ENCODE data around the gene DSCAM.

Gene DSCAM

DNA sequence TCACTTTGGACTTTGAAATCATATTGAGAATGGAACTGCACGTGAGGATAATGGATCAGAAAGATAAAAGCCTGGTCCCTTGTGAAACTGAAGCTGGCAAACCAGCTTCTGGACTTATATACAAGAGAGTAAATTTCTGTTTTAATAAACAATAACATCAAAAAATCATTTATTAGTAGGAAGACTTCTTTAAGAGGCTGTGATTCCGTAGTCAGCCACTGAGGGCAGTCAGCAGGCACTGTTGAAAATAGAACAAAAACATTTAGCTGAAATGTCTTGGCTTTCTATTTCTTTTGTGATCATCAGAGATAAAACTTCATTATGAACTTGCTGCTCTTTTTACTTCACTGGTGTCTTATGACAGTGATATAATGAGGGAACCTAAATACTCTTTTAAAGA is 490.3 kb downstream of the DSCAM start:
- H3K79me1 ChIP-seq (ENCODE audit: low read length), result no peaks in the 10 kb centered on the region
- no peak overlapping the region for H3K56ac ChIP-seq (ENCODE audit: low read length)
- no peak overlapping the region for H2BK15ac ChIP-seq (replicated peaks; ENCODE audit: low read depth)
- no peak overlapping the region for H2BK5ac ChIP-seq (ENCODE audit: low read length)
- no peak overlapping the region for H3K4ac ChIP-seq (ENCODE audit: low read depth, low read length)
- WGBS (ENCODE audit: extremely low coverage, insufficient coverage, low lambda C conversion rate), result no CpG with 5 or more reads among the region's 2 CpGs
- no peak overlapping the region for H2AK5ac ChIP-seq (ENCODE audit: low read length)
- H3K4me3 ChIP-seq (ENCODE audit: low read length), result no peak overlapping the region
- no peaks in the 10 kb centered on the region for H3K27me3 ChIP-seq (ENCODE audit: insufficient read depth, low read length, poor library complexity)
- no peaks in the 10 kb centered on the region for H3K79me2 ChIP-seq (ENCODE audit: control insufficient read depth, insufficient read depth, low read length)
- H3K27ac ChIP-seq (ENCODE audit: low read depth, low read length), result no peak overlapping the region
- no peak overlapping the region for H3K23ac ChIP-seq (ENCODE audit: low read length)
- H3K4me1 ChIP-seq (ENCODE audit: control insufficient read depth, low read depth, low read length), result no peaks in the 10 kb centered on the region
- no peak overlapping the region for H3K4me2 ChIP-seq (ENCODE audit: low read length)
- no peak overlapping the region for H3K9ac ChIP-seq (ENCODE audit: low read length)
- H3K36me3 ChIP-seq (ENCODE audit: control insufficient read depth, insufficient read depth, low read length), result no peaks in the 10 kb centered on the region
- no peak overlapping the region for H4K5ac ChIP-seq (ENCODE audit: low read length)
- H3K18ac ChIP-seq (ENCODE audit: low read length), result no peak overlapping the region
- DNase-seq, result no peak
- no peak overlapping the region for H4K8ac ChIP-seq (ENCODE audit: low read depth, low read length)
- H2BK120ac ChIP-seq (ENCODE audit: low read depth, low read length), result no peak overlapping the region

DNA sequence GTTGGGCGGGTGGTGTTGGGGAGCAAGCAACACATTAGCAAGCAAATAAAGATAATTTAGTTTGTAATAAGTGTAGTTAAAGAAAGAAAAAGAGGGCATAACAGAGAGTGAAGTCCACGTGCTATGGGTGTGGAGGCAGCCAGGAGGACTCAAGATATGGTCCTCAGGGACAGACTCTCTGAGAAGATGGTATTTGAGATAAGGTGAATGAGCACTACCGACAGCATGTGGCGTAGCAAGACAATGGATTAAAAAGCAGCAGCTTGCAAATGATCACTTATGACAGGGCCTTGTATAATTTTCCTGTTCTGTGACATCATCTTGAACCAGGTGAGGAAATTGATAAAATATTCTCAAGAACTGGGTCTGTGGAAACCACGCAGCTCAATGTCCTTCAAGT is 491.9 kb downstream of the DSCAM start:
- Histone ChIP-seq H3K9ac (ENCODE audit: low read length) (no peak overlapping the region), H3K79me2 (ENCODE audit: control insufficient read depth, insufficient read depth, low read length) (no peaks in the 10 kb centered on the region), H3K4me1 (ENCODE audit: control insufficient read depth, low read depth, low read length) (no peaks in the 10 kb centered on the region), H3K4me3 (ENCODE audit: low read length) (no peak overlapping the region), H3K23ac (ENCODE audit: low read length) (no peak overlapping the region), H3K4me2 (ENCODE audit: low read length) (no peak overlapping the region), H3K27ac (ENCODE audit: low read depth, low read length) (no peak overlapping the region), H2BK120ac (ENCODE audit: low read depth, low read length) (no peak overlapping the region), H3K4ac (ENCODE audit: low read depth, low read length) (no peak overlapping the region), H2BK15ac (replicated peaks; ENCODE audit: low read depth) (no peak overlapping the region), H2BK5ac (ENCODE audit: low read length) (no peak overlapping the region), H3K18ac (ENCODE audit: low read length) (no peak overlapping the region), H2AK5ac (ENCODE audit: low read length) (no peak overlapping the region), H3K79me1 (ENCODE audit: low read length) (no peaks in the 10 kb centered on the region), H4K8ac (ENCODE audit: low read depth, low read length) (no peak overlapping the region), H3K36me3 (ENCODE audit: control insufficient read depth, insufficient read depth, low read length) (no peaks in the 10 kb centered on the region), H3K56ac (ENCODE audit: low read length) (no peak overlapping the region), H3K27me3 (ENCODE audit: insufficient read depth, low read length, poor library complexity) (no peaks in the 10 kb centered on the region), H4K5ac (ENCODE audit: low read length) (no peak overlapping the region)
- no peak for DNase-seq
- no CpG with 5 or more reads among the region's 5 CpGs for WGBS (ENCODE audit: extremely low coverage, insufficient coverage, low lambda C conversion rate)

DNA sequence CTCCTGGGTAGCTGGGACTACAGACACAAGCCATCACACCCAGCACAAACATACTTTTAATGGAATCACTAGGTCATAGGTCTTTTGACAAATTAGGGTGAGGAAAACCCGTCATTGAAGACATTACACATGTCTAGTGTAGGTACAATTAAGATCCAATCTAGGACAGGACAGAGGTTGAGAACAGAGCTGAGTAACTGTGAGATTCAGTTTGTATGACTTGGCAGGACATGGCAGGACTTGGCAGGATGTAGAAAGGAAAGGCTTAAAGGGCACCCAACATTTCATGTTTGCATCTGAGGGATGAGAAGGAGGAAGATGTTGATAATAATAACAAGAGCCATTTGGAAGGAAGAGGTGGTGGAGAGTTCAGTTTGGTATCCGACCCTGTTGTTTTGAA is 496.0 kb downstream of the DSCAM start:
- Histone ChIP-seq H2BK120ac (ENCODE audit: low read depth, low read length) (no peak overlapping the region), H3K27ac (ENCODE audit: low read depth, low read length) (no peak overlapping the region), H3K4ac (ENCODE audit: low read depth, low read length) (no peak overlapping the region), H4K5ac (ENCODE audit: low read length) (no peak overlapping the region), H3K36me3 (ENCODE audit: control insufficient read depth, insufficient read depth, low read length) (no peaks in the 10 kb centered on the region), H3K4me2 (ENCODE audit: low read length) (no peak overlapping the region), H2AK5ac (ENCODE audit: low read length) (no peak overlapping the region), H3K79me2 (ENCODE audit: control insufficient read depth, insufficient read depth, low read length) (no peaks in the 10 kb centered on the region), H3K27me3 (ENCODE audit: insufficient read depth, low read length, poor library complexity) (no peaks in the 10 kb centered on the region), H4K8ac (ENCODE audit: low read depth, low read length) (no peak overlapping the region), H3K79me1 (ENCODE audit: low read length) (no peaks in the 10 kb centered on the region), H3K18ac (ENCODE audit: low read length) (no peak overlapping the region), H2BK5ac (ENCODE audit: low read length) (no peak overlapping the region), H2BK15ac (replicated peaks; ENCODE audit: low read depth) (no peak overlapping the region), H3K4me3 (ENCODE audit: low read length) (no peak overlapping the region), H3K4me1 (ENCODE audit: control insufficient read depth, low read depth, low read length) (no peaks in the 10 kb centered on the region), H3K9ac (ENCODE audit: low read length) (no peak overlapping the region), H3K23ac (ENCODE audit: low read length) (no peak overlapping the region), H3K56ac (ENCODE audit: low read length) (no peak overlapping the region)
- no CpG with 5 or more reads among the region's 2 CpGs for WGBS (ENCODE audit: extremely low coverage, insufficient coverage, low lambda C conversion rate)
- DNase-seq, result no peak

DNA sequence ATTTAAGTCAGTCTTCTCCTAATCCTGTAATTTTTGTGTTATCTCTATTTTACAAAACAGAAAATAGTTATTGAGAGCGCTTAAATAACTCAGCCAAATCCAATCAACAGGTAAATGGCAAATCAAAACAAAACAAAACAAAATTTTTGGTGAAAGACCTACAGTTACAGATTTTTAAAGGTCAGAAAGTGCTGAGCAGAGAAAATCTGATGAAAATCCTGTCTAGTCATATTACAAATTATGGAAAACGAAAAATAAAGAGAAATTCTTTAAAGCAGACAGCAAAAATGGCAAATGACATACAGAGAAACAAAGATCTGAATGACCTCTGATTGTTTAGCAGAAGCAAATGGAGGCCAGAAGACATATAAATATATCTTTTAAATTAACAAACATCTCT is 497.4 kb downstream of the DSCAM start:
- no peak overlapping the region for H4K8ac ChIP-seq (ENCODE audit: low read depth, low read length)
- no peak overlapping the region for H3K9ac ChIP-seq (ENCODE audit: low read length)
- no peaks in the 10 kb centered on the region for H3K79me2 ChIP-seq (ENCODE audit: control insufficient read depth, insufficient read depth, low read length)
- H3K4me2 ChIP-seq (ENCODE audit: low read length), result no peak overlapping the region
- H2AK5ac ChIP-seq (ENCODE audit: low read length), result no peak overlapping the region
- H2BK15ac ChIP-seq (replicated peaks; ENCODE audit: low read depth), result no peak overlapping the region
- H3K36me3 ChIP-seq (ENCODE audit: control insufficient read depth, insufficient read depth, low read length), result no peaks in the 10 kb centered on the region
- H3K4me3 ChIP-seq (ENCODE audit: low read length), result no peak overlapping the region
- no peaks in the 10 kb centered on the region for H3K79me1 ChIP-seq (ENCODE audit: low read length)
- no peaks in the 10 kb centered on the region for H3K27me3 ChIP-seq (ENCODE audit: insufficient read depth, low read length, poor library complexity)
- no peak overlapping the region for H3K27ac ChIP-seq (ENCODE audit: low read depth, low read length)
- H2BK5ac ChIP-seq (ENCODE audit: low read length), result no peak overlapping the region
- H3K4ac ChIP-seq (ENCODE audit: low read depth, low read length), result no peak overlapping the region
- WGBS (ENCODE audit: extremely low coverage, insufficient coverage, low lambda C conversion rate), result no CpG with 5 or more reads among the region's 2 CpGs
- no peak overlapping the region for H3K23ac ChIP-seq (ENCODE audit: low read length)
- no peak for DNase-seq
- H3K4me1 ChIP-seq (ENCODE audit: control insufficient read depth, low read depth, low read length), result no peaks in the 10 kb centered on the region
- no peak overlapping the region for H4K5ac ChIP-seq (ENCODE audit: low read length)
- no peak overlapping the region for H3K18ac ChIP-seq (ENCODE audit: low read length)
- no peak overlapping the region for H2BK120ac ChIP-seq (ENCODE audit: low read depth, low read length)
- no peak overlapping the region for H3K56ac ChIP-seq (ENCODE audit: low read length)

DNA sequence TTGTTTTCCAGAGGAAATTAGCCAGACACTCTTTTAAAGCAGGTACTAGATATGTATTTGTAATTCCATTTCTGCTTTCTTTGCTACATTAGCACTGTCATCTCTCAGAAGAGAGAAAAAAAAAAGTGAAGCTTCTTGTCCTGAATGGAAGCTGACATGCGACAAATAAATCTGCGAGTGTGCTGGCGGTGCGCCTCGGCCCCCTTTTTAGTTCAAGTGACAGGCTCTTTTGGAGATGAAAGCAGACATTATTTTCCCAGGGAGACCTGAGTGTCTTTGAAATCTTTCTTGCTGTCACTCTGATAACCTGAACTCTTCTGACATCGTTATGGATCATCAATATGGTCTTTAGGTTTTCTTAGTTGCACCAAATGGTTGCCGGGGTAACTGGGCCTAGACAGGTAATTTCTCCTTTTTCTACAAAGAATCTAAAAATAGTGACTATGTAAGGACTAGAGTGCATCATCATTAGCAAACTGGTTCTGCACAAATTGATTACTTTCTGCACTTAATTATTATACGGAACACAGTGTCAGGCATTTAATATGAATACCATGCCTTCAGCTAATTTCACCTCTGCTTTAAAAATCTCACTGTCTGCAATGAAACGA is 501.1 kb downstream of the DSCAM start:
- no peak for DNase-seq
- Histone ChIP-seq H2BK5ac (ENCODE audit: low read length) (no peak overlapping the region), H4K8ac (ENCODE audit: low read depth, low read length) (no peak overlapping the region), H3K27me3 (ENCODE audit: insufficient read depth, low read length, poor library complexity) (no peaks in the 10 kb centered on the region), H3K4ac (ENCODE audit: low read depth, low read length) (no peak overlapping the region), H2BK120ac (ENCODE audit: low read depth, low read length) (no peak overlapping the region), H3K23ac (ENCODE audit: low read length) (no peak overlapping the region), H4K5ac (ENCODE audit: low read length) (no peak overlapping the region), H3K4me1 (ENCODE audit: control insufficient read depth, low read depth, low read length) (no peaks in the 10 kb centered on the region), H3K36me3 (ENCODE audit: control insufficient read depth, insufficient read depth, low read length) (no peaks in the 10 kb centered on the region), H3K18ac (ENCODE audit: low read length) (no peak overlapping the region), H3K56ac (ENCODE audit: low read length) (no peak overlapping the region), H3K79me2 (ENCODE audit: control insufficient read depth, insufficient read depth, low read length) (no peaks in the 10 kb centered on the region), H3K9ac (ENCODE audit: low read length) (no peak overlapping the region), H2AK5ac (ENCODE audit: low read length) (no peak overlapping the region), H3K4me3 (ENCODE audit: low read length) (no peak overlapping the region), H3K27ac (ENCODE audit: low read depth, low read length) (no peak overlapping the region), H3K79me1 (ENCODE audit: low read length) (no peaks in the 10 kb centered on the region), H3K4me2 (ENCODE audit: low read length) (no peak overlapping the region), H2BK15ac (replicated peaks; ENCODE audit: low read depth) (no peak overlapping the region)
- no CpG with 5 or more reads among the region's 9 CpGs for WGBS (ENCODE audit: extremely low coverage, insufficient coverage, low lambda C conversion rate)

DNA sequence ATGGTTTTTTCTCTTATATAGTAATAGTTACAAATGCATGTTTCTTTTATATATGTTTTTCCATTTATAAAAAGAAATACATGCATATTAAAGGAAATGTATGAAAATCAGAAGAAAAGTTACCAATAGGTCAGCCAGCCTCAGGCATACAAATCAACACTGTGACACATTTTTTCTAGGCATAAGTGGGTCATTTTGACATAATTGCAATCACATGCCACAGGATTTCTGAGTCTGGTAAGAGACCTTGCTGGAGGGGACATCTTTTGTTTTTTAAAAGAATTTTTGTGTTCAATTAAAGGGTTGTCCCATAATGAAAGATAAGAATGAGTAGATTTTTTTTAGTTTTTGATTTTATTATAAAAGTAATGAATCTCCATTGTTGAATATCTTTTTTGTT is 506.6 kb downstream of the DSCAM start:
- H3K9ac ChIP-seq (ENCODE audit: low read length), result no peak overlapping the region
- no peaks in the 10 kb centered on the region for H3K79me2 ChIP-seq (ENCODE audit: control insufficient read depth, insufficient read depth, low read length)
- H3K4me3 ChIP-seq (ENCODE audit: low read length), result no peak overlapping the region
- H2BK120ac ChIP-seq (ENCODE audit: low read depth, low read length), result no peak overlapping the region
- no peak overlapping the region for H2BK15ac ChIP-seq (replicated peaks; ENCODE audit: low read depth)
- H3K79me1 ChIP-seq (ENCODE audit: low read length), result no peaks in the 10 kb centered on the region
- no peak overlapping the region for H3K18ac ChIP-seq (ENCODE audit: low read length)
- H3K23ac ChIP-seq (ENCODE audit: low read length), result no peak overlapping the region
- H3K4me1 ChIP-seq (ENCODE audit: control insufficient read depth, low read depth, low read length), result peaks cover 4% of the 10 kb centered on the region
- H4K5ac ChIP-seq (ENCODE audit: low read length), result no peak overlapping the region
- no peak overlapping the region for H3K4me2 ChIP-seq (ENCODE audit: low read length)
- H3K36me3 ChIP-seq (ENCODE audit: control insufficient read depth, insufficient read depth, low read length), result no peaks in the 10 kb centered on the region
- H3K56ac ChIP-seq (ENCODE audit: low read length), result no peak overlapping the region
- no peak overlapping the region for H3K4ac ChIP-seq (ENCODE audit: low read depth, low read length)
- no peak overlapping the region for H4K8ac ChIP-seq (ENCODE audit: low read depth, low read length)
- no peak for DNase-seq
- no peak overlapping the region for H2BK5ac ChIP-seq (ENCODE audit: low read length)
- H3K27me3 ChIP-seq (ENCODE audit: insufficient read depth, low read length, poor library complexity), result no peaks in the 10 kb centered on the region
- no peak overlapping the region for H2AK5ac ChIP-seq (ENCODE audit: low read length)
- H3K27ac ChIP-seq (ENCODE audit: low read depth, low read length), result no peak overlapping the region
